SK-N-SH (cell line): ENCODE results near the gene MCM3AP. TPM values are rescaled to one million over a fixed set of nuclear protein-coding genes. Genes with fewer than 3 reads are reported as not detected.

Source experiments
- CTCF ChIA-PET: fragments of 300-600, 350-600 bp; formaldehyde crosslinking; extraction: SDS; loops from one replicate; lab custom pipeline; 2021; lab: Yijun Ruan, JAX
- POLR2A ChIA-PET: fragments of 350-600 bp; sonication (Branson Sonifier 250); formaldehyde crosslinking; extraction: SDS; loops from one replicate; lab custom pipeline; 2020; ENCODE audit warnings: antibody characterized with exemption, inconsistent platforms; lab: Yijun Ruan, JAX
- DNase-seq: peaks from one replicate; pipeline ENCODE4 v3.0.0; 2012
- H2AFZ ChIP-seq: fragments of 200-600 bp; sonication (generic); 2 replicates; pipeline ENCODE4 v1.8.1; 2016; ENCODE audit warnings: antibody characterized with exemption, mild to moderate bottlenecking, low read depth
- H3F3A ChIP-seq: fragments of 200-600 bp; sonication (generic); replicated peaks from 2 replicates; pipeline ENCODE3; 2016; ENCODE audit warnings: antibody characterized with exemption, mild to moderate bottlenecking; ENCODE audit not compliant: insufficient read depth
- H3K27ac ChIP-seq, 2 experiments: fragments of 200-500 bp in 1 of 2; fragments of 200-600 bp in 1 of 2; sonication (Bioruptor generic) in 1 of 2; sonication (generic), shearing (Covaris generic) in 1 of 2; 2 replicates each; pipeline versions ENCODE4 v1.5.1 to v1.6.1; 2014 to 2016; ENCODE audit warnings: low read depth in 2 of 2, inconsistent platforms in 1 of 2, low read length in 1 of 2, mild to moderate bottlenecking in 1 of 2, mixed read lengths in 1 of 2
- H3K27me3 ChIP-seq: fragments of 200-600 bp; sonication (generic), shearing (Covaris generic); 2 replicates; pipeline ENCODE4 v1.6.1; 2016; ENCODE audit warnings: mixed run types; ENCODE audit not compliant: insufficient read depth
- H3K36me3 ChIP-seq, 2 experiments: fragments of 200-500 bp in 1 of 2; fragments of 200-600 bp in 1 of 2; sonication (Bioruptor generic) in 1 of 2; sonication (generic) in 1 of 2; replicated peaks in 1 of 2; 2 replicates each; pipeline versions ENCODE3 to v1.5.1; 2014 to 2016; ENCODE audit warnings: low read length in 1 of 2, mild to moderate bottlenecking in 1 of 2; ENCODE audit not compliant: insufficient read depth in 2 of 2, control insufficient read depth in 1 of 2
- H3K4me1 ChIP-seq, 2 experiments: fragments of 200-500 bp in 1 of 2; fragments of 200-600 bp in 1 of 2; sonication (Bioruptor generic) in 1 of 2; sonication (generic), shearing (Covaris generic) in 1 of 2; 2 replicates each; pipeline versions ENCODE4 v1.5.1 to v1.6.1; 2014 to 2016; ENCODE audit warnings: low read depth in 1 of 2, low read length in 1 of 2, mixed run types in 1 of 2; ENCODE audit not compliant: insufficient read depth in 2 of 2, control insufficient read depth in 1 of 2
- H3K4me2 ChIP-seq: fragments of 200-600 bp; sonication (generic), shearing (Covaris generic); 2 replicates; pipeline ENCODE4 v1.6.1; 2017; ENCODE audit warnings: mixed run types
- H3K4me3 ChIP-seq, 2 experiments: fragments of 200-500 bp in 1 of 2; fragments of 200-600 bp in 1 of 2; sonication (Bioruptor generic) in 1 of 2; sonication (generic), shearing (Covaris generic) in 1 of 2; 2 replicates each; pipeline versions ENCODE4 v1.5.1 to v1.8.1; 2014 to 2016; ENCODE audit warnings: low read depth in 2 of 2, inconsistent platforms in 1 of 2, low read length in 1 of 2, mild to moderate bottlenecking in 1 of 2, mixed read lengths in 1 of 2, moderate library complexity in 1 of 2
- H3K79me2 ChIP-seq: fragments of 200-600 bp; sonication (generic); 2 replicates; pipeline ENCODE4 v1.8.1; 2017; ENCODE audit warnings: mild to moderate bottlenecking; ENCODE audit not compliant: insufficient read depth
- H3K9ac ChIP-seq: fragments of 200-600 bp; sonication (generic); 2 replicates; pipeline ENCODE4 v1.6.1; 2017; ENCODE audit warnings: mixed run types
- H3K9me2 ChIP-seq: fragments of 200-600 bp; sonication (generic); 2 replicates; pipeline ENCODE4 v1.6.1; 2017; ENCODE audit warnings: mixed run types
- H3K9me3 ChIP-seq: fragments of 200-600 bp; sonication (generic); 2 replicates; pipeline ENCODE4 v1.6.1; 2017; ENCODE audit warnings: mixed run types, mild to moderate bottlenecking, moderate library complexity
- H4K20me1 ChIP-seq: fragments of 200-600 bp; sonication (generic); 2 replicates; pipeline ENCODE4 v1.6.1; 2017; ENCODE audit warnings: mild to moderate bottlenecking, mixed run types; ENCODE audit not compliant: insufficient read depth
- CHD2 ChIP-seq: fragments of 150-350 bp; IDR thresholded peaks from 2 replicates; pipeline ENCODE4 v1.6.1; 2018; ENCODE audit warnings: low read length; ENCODE audit not compliant: partially characterized antibody
- ELF1 ChIP-seq: IDR thresholded peaks from 2 replicates; pipeline ENCODE4 v1.4.0; 2012
- EP300 ChIP-seq, 2 experiments: IDR thresholded peaks; 2 replicates each; pipeline versions ENCODE4 v1.4.0 to v1.6.1; 2012; ENCODE audit warnings: borderline replicate concordance in 1 of 2, low read depth in 1 of 2, low read length in 1 of 2
- EZH2phosphoT487 ChIP-seq: fragments of 200-600 bp; sonication (generic); IDR thresholded peaks from 2 replicates; pipeline ENCODE4 v1.6.1; 2017; ENCODE audit warnings: low read depth, mixed run types, mild to moderate bottlenecking, antibody characterized with exemption, moderate library complexity, borderline replicate concordance
- FOXJ3 ChIP-seq: sonication (generic); formaldehyde crosslinking; IDR thresholded peaks from 2 replicates; pipeline ENCODE4 v1.5.1; 2020; ENCODE audit warnings: mild to moderate bottlenecking, missing genetic modification reagents
- FOXM1 ChIP-seq: IDR thresholded peaks from 2 replicates; pipeline ENCODE4 v1.4.0; 2012; ENCODE audit warnings: low read depth, mild to moderate bottlenecking
- GATA2 ChIP-seq: sonication (generic); formaldehyde crosslinking; IDR thresholded peaks from 2 replicates; pipeline ENCODE4 v1.5.0; 2020; ENCODE audit warnings: mild to moderate bottlenecking, missing genetic modification reagents
- IRF3 ChIP-seq: fragments of 150-350 bp; IDR thresholded peaks from 2 replicates; pipeline ENCODE4 v1.6.1; 2016; ENCODE audit warnings: mild to moderate bottlenecking, low read depth, low read length
- MAX ChIP-seq: IDR thresholded peaks from 2 replicates; pipeline ENCODE4 v1.4.0; 2012; ENCODE audit warnings: low read depth
- MXI1 ChIP-seq: IDR thresholded peaks from 2 replicates; pipeline ENCODE4 v1.6.1; 2012; ENCODE audit warnings: mild to moderate bottlenecking, low read depth, low read length, improper control_type of control experiment
- NFIC ChIP-seq: IDR thresholded peaks from 2 replicates; pipeline ENCODE4 v1.4.0; 2012; ENCODE audit warnings: borderline replicate concordance
- POLR2AphosphoS5 ChIP-seq: IDR thresholded peaks from 2 replicates; pipeline ENCODE4 v1.6.1; 2012; ENCODE audit warnings: low read depth, low read length
- RXRA ChIP-seq: IDR thresholded peaks from 2 replicates; pipeline ENCODE4 v1.4.0; 2012; ENCODE audit warnings: low read depth, mild to moderate bottlenecking, borderline replicate concordance
- SMC3 ChIP-seq: IDR thresholded peaks from 2 replicates; pipeline ENCODE4 v1.6.1; 2012; ENCODE audit warnings: low read depth, low read length, improper control_type of control experiment
- TAF1 ChIP-seq: IDR thresholded peaks from 2 replicates; pipeline ENCODE4 v1.6.1; 2012; ENCODE audit warnings: low read depth, mild to moderate bottlenecking, low read length, moderate library complexity, borderline replicate concordance
- USF1 ChIP-seq: IDR thresholded peaks from 2 replicates; pipeline ENCODE4 v1.4.0; 2012; ENCODE audit warnings: low read depth, borderline replicate concordance
- WGBS: methylation state at CpG from one replicate; pipeline ENCODE4 v1.1.6; 2017; ENCODE audit warnings: low lambda C conversion rate; 5-methylcytosine and 5-hydroxymethylcytosine counted together
- polyA plus RNA-seq, 3 experiments: library from polyadenylated mRNA; depleted of rRNA; stranded (reverse); fragments of >200 nt; gene quantifications; 2 replicates each; pipeline ENCODE4 v1.2.3, GENCODE V29; 2012

MCM3AP gene
- polyA plus RNA-seq, 1 of the 3 experiments (the other 2 are of a cell fraction) = 42.9 TPM

GRCh38 chr21:46187261-46187660 lies 98.2 kb downstream of the MCM3AP start (continued):
- no peak for TF ChIP-seq EZH2phosphoT487
- no peak for TF ChIP-seq MAX

GRCh38 chr21:46185716-46186115 lies 99.7 kb downstream of the MCM3AP start:
- H3K79me2 ChIP-seq = no peaks in the 10 kb centered on the region
- no peaks in the 10 kb centered on the region for H3K9me3 ChIP-seq
- no peak for DNase-seq
- peaks cover 10% of the 10 kb centered on the region for H3F3A ChIP-seq
- no peaks in the 10 kb centered on the region for H3K9me2 ChIP-seq
- TF ChIP-seq POLR2AphosphoS5 (no peak), SMC3 (no peak), GATA2 (no peak), FOXM1 (no peak), CHD2 (no peak), TAF1 (no peak), IRF3 (no peak), MAX (no peak), USF1 (no peak), MXI1 (no peak), NFIC (no peak), EP300 (IDR thresholded peaks at IDR 0.05; ENCODE audit: borderline replicate concordance in 1 of 2, low read depth in 1 of 2, low read length in 1 of 2) (no peak), ELF1 (no peak), RXRA (no peak), FOXJ3 (CRISPR knock-in tag) (no peak)
- no peaks in the 10 kb centered on the region for H3K36me3 ChIP-seq
- no peak overlapping the region for H3K4me2 ChIP-seq
- no peak overlapping the region for H3K9ac ChIP-seq
- no peak overlapping the region for H2AFZ ChIP-seq
- no peaks in the 10 kb centered on the region for H4K20me1 ChIP-seq
- 88% methylated on average over 7 of the region's 7 CpGs for WGBS
- H3K27ac ChIP-seq = no peak overlapping the region
- ChIA-PET POLR2A (no interaction called here), CTCF (interaction anchor here (1.0 kb wide), 1 partner anchor 11 kb away, joined by 3 read pairs; no protein-coding TSS in a partner anchor)
- H3K4me3 ChIP-seq = no peak overlapping the region
- H3K27me3 ChIP-seq = no peaks in the 10 kb centered on the region
- peaks cover 17 to 30% of the 10 kb centered on the region in 2 experiments for H3K4me1 ChIP-seq

Other genes with a start within 250 kb of the MCM3AP start
- gene COL6A2, start 187.5 kb downstream of the MCM3AP start, polyA plus RNA-seq (2012; rRNA removed) = 66.6 and 108 TPM in 2 replicates
- 0.33 and 0.37 TPM in 2 replicates for gene FTCD, start 130.0 kb downstream of the MCM3AP start, polyA plus RNA-seq (2012; rRNA removed)
- 4.8 and 8.3 TPM in 2 replicates for gene SPATC1L, start 101.2 kb downstream of the MCM3AP start, polyA plus RNA-seq (2012; rRNA removed)
- gene LSS, start 56.8 kb downstream of the MCM3AP start, polyA plus RNA-seq (2012; rRNA removed) = 38.7 and 41.8 TPM in 2 replicates
- gene YBEY, start 731 bp upstream of the MCM3AP start, polyA plus RNA-seq (2012; rRNA removed) = 44.5 and 47.5 TPM in 2 replicates
- 6.6 and 9.7 TPM in 2 replicates for gene C21orf58, start 38.3 kb upstream of the MCM3AP start, polyA plus RNA-seq (2012; rRNA removed)
- gene PCNT, start 38.5 kb upstream of the MCM3AP start, polyA plus RNA-seq (2012; rRNA removed) = 15.2 and 15.7 TPM in 2 replicates
- gene DIP2A, start 173.3 kb upstream of the MCM3AP start, polyA plus RNA-seq (2012; rRNA removed) = 26.9 and 33.1 TPM in 2 replicates